GM19193 (cell line): ENCODE results near the gene CSNK1G1.

Experiments
- POLR2A ChIP-seq: IDR thresholded peaks from 4 replicates; pipeline ENCODE4 v1.6.1; 2011; ENCODE audit not compliant: insufficient read depth, insufficient read length; ENCODE audit errors: extremely low read depth

The CSNK1G1 gene

DNA sequence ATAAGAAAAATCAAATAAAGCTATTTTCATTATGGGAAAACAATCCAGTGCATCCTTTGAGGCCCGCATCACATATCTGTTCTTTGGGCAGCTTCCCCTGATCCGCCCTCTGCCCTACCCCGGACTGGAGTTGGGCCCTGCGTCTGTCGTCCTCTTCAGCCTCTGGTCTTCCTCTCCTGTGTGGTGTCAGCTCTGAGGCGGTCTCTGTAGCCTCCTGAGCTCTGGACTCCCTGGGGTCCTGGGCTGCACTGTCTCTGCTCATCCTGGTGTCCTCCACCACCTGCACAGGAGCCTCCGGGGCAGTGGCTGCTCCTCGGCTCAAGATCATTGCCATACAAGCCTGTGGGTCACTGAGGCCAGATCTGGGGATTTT is 211.8 kb downstream of the CSNK1G1 start:
- TF ChIP-seq POLR2A = no peak

DNA sequence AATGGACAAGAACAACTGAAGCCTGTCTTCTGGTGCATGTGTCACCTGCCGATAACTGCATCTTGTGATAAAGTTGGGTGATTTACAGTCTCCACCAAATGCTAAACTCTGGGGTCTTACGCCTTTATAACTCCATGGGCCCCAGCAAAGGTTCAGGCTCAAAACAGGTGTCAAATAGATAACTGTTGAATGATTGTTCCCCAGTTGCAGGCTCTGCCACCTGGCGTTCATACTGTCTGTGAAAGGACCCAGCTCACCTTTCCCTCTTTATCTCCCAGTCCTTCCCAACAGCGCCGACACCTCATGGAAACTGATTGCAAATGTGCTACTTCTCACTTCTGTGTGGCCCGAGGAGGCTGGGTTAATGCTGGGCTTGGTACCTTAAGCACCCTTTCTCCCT is 212.7 kb downstream of the CSNK1G1 start:
- TF ChIP-seq POLR2A = no peak

DNA sequence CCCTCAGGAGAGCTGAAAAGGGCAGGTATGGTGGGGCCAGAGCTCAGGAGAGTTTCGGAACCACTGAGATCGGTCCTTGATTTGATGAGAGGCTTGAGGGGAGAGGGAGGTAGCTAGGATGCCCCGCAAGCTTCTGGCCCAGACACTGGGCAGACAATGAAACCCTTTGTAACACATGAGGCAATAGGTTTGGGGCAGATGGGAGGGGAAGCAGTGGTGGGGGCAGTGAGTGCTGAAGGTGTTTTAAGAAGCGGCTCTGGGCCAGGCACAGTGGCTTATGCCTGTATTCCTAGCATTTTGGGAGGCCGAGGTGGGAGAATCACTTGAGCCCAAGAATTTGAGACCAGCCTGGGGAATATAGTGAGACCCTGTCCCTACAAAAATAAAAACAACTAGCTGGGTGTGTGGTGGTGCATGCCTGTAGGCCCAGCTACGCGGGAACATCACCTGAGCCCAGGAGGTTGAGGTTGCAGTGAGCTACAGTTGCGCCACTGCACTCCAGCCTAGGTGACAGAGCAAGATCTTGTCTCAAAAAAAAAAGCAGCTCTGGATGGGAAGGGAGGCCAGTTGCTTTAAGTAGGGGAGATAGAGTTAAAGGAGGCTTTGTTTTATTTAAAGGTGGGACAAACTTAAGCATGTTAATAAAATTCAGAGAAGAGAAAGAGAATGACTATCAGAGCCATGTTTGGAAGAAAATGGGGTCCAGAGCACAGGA is 214.0 kb downstream of the CSNK1G1 start:
- no peak for TF ChIP-seq POLR2A

DNA sequence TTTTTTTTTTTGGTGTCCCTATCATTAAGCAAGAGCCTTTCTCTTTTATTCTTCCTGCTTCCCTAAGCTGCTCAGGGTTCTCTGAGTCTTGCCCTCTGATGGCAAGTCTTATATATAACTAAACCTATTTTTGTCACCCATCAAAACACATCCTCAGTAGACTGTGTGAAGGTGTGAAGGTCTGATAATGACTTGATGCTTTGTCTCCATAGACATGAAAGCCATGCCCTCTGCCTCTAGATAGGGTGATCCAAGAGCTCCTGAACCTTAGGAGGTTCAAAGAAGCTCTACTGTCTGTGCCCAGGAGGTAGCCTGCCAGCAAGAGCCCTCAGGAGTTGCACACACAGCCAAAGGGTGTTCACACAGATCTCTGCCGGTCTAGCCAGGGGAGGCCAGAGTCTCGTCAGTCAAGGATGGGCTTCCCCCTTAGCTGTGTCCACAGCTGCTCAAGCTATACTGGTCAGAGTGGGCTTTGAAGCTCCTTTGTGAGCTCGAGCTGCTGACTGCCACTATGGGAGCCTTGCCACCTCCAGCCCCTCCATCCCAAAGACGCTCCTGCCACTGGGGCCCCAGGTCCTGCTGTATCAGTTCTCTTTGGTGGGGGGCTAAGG is 217.5 kb downstream of the CSNK1G1 start:
- no peak for TF ChIP-seq POLR2A

DNA sequence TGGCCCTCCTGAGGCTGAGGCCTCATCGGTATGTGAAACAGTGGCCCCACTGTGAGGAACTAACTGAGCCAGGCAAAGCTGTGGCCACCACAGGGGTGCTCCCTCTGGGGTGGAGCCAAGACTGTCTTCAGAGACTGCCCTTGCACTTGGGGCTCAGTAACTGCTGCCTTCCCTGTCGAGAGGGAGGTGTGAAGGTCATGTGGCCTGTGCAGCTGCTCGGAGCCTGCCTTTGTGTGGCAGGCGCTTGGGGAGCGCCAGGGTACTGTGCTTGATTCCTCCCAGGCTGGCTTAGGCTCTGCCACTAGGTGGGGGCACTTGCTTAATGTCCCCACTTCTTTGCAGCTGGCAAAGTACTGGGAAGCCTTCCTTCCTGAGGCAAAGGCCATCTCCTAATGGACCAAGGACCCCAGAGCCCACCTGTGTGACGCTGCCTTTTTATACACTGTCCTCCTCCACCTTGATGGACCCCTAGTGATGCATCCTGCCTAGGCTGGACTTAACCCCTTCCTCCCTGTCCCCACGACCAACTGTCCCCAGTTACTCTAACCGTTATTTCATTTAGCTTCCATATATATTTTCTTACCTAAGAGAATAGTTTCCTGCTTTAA is 218.6 kb downstream of the CSNK1G1 start:
- no peak for TF ChIP-seq POLR2A

DNA sequence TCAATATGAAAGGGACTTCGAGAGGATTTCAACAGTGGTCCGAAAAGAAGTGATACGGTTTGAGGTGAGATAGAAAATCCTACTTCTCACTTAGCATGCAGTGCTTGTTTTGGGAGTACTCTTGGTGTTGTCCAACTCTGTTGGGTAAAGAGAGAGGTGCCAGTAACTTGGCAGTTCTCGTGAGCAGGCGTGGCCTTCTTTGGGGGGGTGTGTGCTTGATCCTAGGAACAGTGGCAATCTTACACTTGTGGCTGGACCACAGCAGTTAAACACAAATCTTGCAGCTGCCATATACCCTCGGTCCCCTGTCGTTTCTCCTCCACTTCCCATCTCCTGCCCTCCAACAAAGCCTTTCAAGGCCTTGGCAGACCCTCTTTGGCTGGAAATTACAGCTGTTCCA is 219.6 kb downstream of the CSNK1G1 start:
- TF ChIP-seq POLR2A = no peak

DNA sequence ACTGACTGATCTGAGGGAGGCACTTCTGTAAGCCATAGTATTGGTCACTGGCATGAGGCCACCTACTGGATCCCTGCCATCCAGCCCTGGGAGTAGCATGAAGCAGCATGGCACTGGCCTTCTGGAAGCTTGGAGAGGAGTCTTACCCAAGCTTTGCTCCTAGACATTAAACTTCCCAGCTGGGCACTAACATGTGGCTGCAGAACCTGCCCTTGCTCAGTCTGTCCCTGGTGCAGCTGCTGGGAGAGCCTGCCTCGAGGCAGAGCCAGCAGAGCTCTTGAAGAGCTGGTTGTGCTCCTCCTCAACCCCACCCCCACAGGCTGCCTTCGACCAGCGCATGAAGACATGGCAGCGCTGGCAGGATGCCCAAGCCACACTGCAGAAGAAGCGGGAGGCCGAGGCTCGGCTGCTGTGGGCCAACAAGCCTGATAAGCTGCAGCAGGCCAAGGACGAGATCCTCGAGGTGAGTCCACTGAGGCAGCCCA is 221.6 kb downstream of the CSNK1G1 start:
- TF ChIP-seq POLR2A = no peak

DNA sequence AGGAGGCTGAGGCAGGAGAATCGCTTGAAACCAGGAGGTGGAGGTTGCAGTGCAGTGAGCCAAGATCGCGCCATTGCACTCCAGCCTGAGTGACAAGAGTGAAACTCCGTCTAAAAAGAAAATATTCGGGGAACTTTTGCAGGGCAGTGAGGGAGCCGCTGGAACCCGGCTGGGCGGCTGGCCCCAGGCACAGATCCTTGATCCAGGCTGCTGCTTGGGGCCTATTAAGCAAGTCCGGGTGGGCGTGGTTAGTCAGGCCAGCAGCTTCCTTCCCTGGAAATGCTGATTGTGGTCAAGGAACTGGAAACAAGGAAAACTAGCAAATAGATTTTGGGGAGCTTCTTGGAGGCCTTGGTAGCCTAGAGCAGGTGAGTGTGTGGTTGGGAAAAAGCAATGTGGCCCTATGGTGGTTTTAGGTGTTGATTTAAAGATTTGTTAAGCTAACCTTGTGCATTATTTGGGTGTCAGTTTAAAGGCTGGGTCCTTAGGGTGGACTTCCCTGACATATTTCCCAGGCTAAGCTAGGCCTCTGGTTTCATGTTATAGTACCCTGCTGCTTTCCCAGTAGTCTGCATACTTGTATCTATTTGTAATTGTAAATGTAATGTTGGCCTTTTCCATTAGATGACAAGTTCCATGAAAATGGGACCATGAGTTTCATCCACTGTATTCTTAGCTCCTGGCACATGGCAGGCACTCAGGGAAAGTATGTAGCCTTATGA is 222.2 kb downstream of the CSNK1G1 start:
- TF ChIP-seq POLR2A = no peak

DNA sequence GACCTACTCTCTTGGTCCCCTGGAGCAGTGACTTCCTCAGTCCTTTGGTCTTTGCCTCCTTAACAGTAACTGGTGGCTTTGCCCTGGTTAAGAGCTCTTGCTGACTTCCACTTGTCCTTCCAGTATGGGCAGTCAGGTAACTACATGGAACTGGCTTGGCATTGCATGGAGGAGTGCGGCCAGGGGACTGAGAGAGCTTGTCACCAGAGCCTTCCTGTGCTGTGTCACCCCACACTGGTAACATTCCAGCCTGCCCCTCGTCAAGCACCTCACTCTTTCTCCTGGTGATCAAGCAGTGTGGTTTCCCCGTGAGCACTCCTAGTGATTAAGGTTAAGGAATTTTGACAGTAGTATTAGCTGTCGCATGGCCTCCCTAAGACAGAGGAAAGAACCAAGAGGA is 223.8 kb downstream of the CSNK1G1 start:
- TF ChIP-seq POLR2A = no peak

DNA sequence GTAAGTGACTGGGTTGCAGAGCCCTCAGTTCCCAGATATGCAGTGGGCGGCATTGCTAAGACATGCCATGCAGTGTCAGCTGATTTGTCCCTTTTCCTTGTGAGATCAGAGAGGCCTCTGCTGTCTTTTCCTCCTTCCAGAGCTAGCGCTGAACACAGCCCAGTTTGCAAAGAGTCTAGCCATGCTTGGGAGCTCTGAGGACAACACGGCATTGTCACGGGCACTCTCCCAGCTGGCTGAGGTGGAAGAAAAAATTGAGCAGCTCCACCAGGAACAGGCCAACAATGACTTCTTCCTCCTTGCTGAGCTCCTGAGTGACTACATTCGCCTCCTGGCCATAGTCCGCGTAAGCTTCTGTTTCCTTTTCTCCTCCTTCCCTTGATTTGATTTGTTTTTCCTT is 224.4 kb downstream of the CSNK1G1 start:
- TF ChIP-seq POLR2A = no peak

DNA sequence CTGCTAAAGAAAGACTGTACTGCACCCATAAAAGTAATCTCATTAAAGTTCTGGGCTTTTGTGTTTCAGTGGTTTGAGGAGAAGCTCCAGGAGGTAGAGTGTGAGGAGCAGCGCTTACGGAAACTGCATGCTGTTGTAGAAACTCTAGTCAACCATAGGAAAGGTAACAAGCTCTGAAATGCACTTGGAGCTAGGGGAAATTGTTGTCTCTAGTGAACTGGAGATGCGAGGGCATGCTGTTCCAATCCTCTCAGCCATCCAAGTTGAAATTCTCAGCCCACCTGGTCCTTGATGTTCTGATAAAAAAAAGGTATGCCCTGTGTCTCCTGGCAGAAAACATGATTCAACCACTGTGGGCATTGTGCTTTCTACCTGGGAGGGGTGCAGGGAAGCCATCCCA is 225.8 kb downstream of the CSNK1G1 start:
- TF ChIP-seq POLR2A = no peak

DNA sequence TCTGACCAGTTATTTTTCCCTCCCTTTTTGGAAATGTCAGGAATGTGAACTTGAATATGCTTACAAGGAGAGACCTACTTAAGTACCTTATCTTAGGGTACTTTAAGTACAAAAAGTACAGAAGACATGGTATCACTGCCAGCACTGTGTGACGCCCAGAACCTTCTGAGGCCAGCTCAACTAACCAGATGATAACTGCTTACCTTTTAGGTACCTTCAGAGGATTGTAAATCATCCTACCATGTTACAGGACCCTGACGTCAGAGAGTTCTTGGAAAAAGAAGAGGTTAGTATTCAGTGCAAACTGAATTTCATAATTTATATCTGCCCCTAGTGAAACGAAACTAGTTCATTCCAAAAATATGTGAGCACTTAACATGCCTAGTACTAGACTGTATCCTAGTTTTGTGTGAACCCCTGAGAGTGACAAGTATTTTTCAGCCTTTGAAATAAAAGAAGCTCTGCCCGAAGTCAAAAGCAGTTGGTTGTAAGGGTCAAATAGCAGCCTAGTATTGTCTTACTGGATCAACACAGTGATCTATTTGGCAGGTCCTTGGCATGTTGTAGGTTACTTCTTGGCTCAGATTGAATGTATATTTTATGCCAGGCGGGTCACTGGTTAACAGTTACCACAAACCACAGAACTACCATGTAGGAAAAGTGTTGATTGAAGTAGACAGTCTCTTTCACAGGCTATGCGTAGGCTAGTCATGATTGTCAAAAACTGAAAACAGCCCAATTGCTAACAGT is 228.3 kb downstream of the CSNK1G1 start:
- TF ChIP-seq POLR2A = no peak

DNA sequence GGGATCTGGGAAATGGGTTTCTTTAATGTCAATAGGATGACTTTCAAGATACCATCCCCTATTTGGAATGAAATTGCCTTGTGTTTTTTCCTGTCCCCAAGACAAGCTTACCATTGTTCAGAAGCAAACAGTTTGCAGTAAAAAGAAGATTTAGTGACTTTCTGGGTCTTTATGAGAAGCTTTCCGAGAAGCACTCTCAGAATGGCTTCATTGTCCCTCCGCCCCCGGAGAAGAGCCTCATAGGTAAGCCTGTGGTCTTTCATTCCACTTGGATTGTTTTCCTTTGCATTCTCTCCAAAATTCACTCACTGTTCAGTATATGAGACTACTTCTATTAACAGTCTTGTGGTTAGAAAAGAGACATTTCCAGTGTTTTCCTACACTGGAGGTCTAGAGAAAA is 230.0 kb downstream of the CSNK1G1 start:
- no peak for TF ChIP-seq POLR2A

DNA sequence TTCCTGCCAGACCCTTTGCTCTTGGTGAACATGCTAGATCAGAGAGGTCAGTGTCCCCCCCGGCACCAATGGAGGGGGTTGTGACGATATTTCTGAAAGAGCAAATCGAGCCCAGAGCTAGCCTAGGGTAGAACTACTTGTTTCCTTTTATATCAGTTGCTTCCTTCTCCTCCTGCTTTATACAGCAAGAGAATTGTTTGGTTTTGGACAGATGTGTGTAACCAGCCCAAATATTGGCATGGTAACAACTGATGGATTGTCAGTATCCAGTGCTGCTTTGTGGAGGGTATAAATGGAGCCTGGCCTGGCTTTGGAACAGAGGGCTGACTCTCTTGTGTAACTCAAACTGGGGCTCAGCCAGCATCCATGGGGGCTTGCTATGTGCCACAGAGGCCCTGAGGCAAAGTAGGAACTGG is 233.0 kb downstream of the CSNK1G1 start:
- no peak for TF ChIP-seq POLR2A

DNA sequence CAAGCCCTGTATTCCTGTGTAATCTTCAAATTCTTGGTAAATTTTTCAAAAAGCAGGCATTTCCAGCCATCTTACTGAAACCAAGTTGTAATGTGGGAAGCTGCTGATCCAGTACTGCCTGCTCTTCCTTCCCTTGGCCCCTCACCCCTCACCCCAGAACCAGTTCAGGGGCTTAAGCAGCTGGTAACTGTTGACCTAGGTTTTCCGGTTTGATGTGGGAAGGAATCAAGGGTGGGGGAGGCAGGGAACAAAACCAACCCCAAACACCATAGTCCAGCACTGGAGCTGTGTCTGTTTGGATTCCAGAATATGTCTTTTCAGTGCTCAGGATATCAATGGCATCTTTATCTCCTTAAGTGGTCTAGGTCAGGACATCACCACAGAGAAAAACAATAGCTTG is 233.5 kb downstream of the CSNK1G1 start:
- TF ChIP-seq POLR2A = no peak

DNA sequence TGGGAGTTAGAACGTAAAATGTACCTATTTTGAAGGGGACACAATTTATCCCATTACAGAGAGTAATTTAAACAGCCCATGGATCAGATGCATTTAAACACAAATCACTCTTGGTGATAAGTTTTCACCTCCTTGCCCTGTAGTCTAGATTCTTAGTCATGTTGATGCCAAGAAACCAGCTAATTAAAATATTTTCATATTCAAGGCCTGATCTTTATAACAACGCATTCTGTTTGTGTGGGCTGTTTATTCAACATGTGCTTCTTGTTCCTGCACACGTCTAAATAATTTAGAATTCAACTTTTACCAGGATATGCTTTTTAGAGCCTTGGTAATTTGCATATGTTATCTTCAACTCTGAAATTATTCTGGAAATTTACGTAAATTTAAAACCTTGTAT is 234.4 kb downstream of the CSNK1G1 start:
- TF ChIP-seq POLR2A = no peak
